AG08396 (cell line): ENCODE results near the gene ZNRF2.

Source experiments
- DNase-seq: peaks from one replicate; pipeline ENCODE4 v3.0.0; 2012; ENCODE audit warnings: low spot score, mixed read lengths

Gene ZNRF2

GRCh38 chr7:30322271-30323005 is 38.0 kb downstream of the ZNRF2 start:
- no peak for DNase-seq

GRCh38 chr7:30323006-30323355 is 38.6 kb downstream of the ZNRF2 start:
- DNase-seq = no peak

GRCh38 chr7:30327813-30328212 is 43.4 kb downstream of the ZNRF2 start:
- no peak for DNase-seq

GRCh38 chr7:30328381-30328780 is 44.0 kb downstream of the ZNRF2 start:
- DNase-seq = no peak

- DNase-seq = no peak
Measured at GRCh38 chr7:30329716-30330115, 45.3 kb downstream of the ZNRF2 start.

GRCh38 chr7:30330134-30331111 is 46.0 kb downstream of the ZNRF2 start:
- DNase-seq = no peak

- DNase-seq = no peak
Measured at GRCh38 chr7:30331338-30331737, 46.9 kb downstream of the ZNRF2 start.

- DNase-seq = no peak
Measured at GRCh38 chr7:30332549-30332948, 48.2 kb downstream of the ZNRF2 start.

GRCh38 chr7:30335763-30336487 is 51.5 kb downstream of the ZNRF2 start:
- no peak for DNase-seq

GRCh38 chr7:30344513-30344912 is 60.1 kb downstream of the ZNRF2 start:
- no peak for DNase-seq

GRCh38 chr7:30347226-30348082 is 63.1 kb downstream of the ZNRF2 start:
- no peak for DNase-seq

- peak; percentile 56 for DNase-seq
Measured at GRCh38 chr7:30348083-30348560, 63.7 kb downstream of the ZNRF2 start.

GRCh38 chr7:30349170-30349569 is 64.8 kb downstream of the ZNRF2 start:
- DNase-seq = no peak

GRCh38 chr7:30349816-30350215 is 65.4 kb downstream of the ZNRF2 start:
- no peak for DNase-seq

- DNase-seq = no peak
Measured at GRCh38 chr7:30351286-30351685, 66.9 kb downstream of the ZNRF2 start.

GRCh38 chr7:30351724-30352123 is 67.3 kb downstream of the ZNRF2 start:
- no peak for DNase-seq

- DNase-seq = no peak
Measured at GRCh38 chr7:30352169-30352568, 67.8 kb downstream of the ZNRF2 start.

- DNase-seq = no peak
Measured at GRCh38 chr7:30353532-30353931, 69.1 kb downstream of the ZNRF2 start.

GRCh38 chr7:30353932-30354607 is 69.7 kb downstream of the ZNRF2 start:
- DNase-seq = no peak

GRCh38 chr7:30354791-30355190 is 70.4 kb downstream of the ZNRF2 start:
- no peak for DNase-seq

GRCh38 chr7:30359957-30360356 is 75.6 kb downstream of the ZNRF2 start:
- DNase-seq = no peak
